GM12878 (cell line): Measurements from ENCODE around the gene MMP11.

Source experiments
- ATF2 ChIP-seq: IDR thresholded peaks from 2 replicates; pipeline ENCODE4 v1.6.1; 2012; ENCODE audit warnings: low read length, inconsistent platforms
- BCL3 ChIP-seq: IDR thresholded peaks from 2 replicates; pipeline ENCODE4 v1.6.1; 2011; ENCODE audit warnings: borderline replicate concordance, low read depth, mild to moderate bottlenecking, moderate library complexity, low read length; ENCODE audit not compliant: insufficient read depth, poor library complexity, severe bottlenecking
- BHLHE40 ChIP-seq, 2 experiments: fragments of 450-650 bp in 1 of 2; IDR thresholded peaks; 2 replicates each; pipeline ENCODE4 v1.6.1; 2011 to 2017; ENCODE audit warnings: low read depth in 2 of 2, borderline replicate concordance in 1 of 2, improper control_type of control experiment in 1 of 2, low read length in 1 of 2, mild to moderate bottlenecking in 1 of 2
- CEBPB ChIP-seq, 2 experiments: fragments of 150-350 bp in 1 of 2; IDR thresholded peaks; 2 replicates each; pipeline ENCODE4 v1.6.1; 2012 to 2014; ENCODE audit warnings: low read depth in 2 of 2, low read length in 2 of 2, borderline replicate concordance in 1 of 2, inconsistent platforms in 1 of 2
- CTCF ChIP-seq, 3 experiments: IDR thresholded peaks in 2 of 3; conservative IDR thresholded peaks in 1 of 3; 2 replicates each; pipeline ENCODE4 v1.5.1; 2011; ENCODE audit warnings: low read depth in 3 of 3, low read length in 3 of 3, mild to moderate bottlenecking in 3 of 3, control low read depth in 2 of 3, moderate library complexity in 2 of 3, inconsistent platforms in 1 of 3, mixed read lengths in 1 of 3; ENCODE audit not compliant: control insufficient read depth in 2 of 3, insufficient read depth in 1 of 3; ENCODE audit errors: extremely low read depth in 1 of 3
- EP300 ChIP-seq, 2 experiments: fragments of 150-350 bp in 1 of 2; IDR thresholded peaks; 2 replicates each; pipeline ENCODE4 v1.6.1; 2011 to 2012; ENCODE audit warnings: low read depth in 2 of 2, low read length in 2 of 2, borderline replicate concordance in 1 of 2, improper control_type of control experiment in 1 of 2, inconsistent platforms in 1 of 2; ENCODE audit not compliant: control insufficient read depth in 1 of 2
- FOXM1 ChIP-seq: IDR thresholded peaks from 2 replicates; pipeline ENCODE4 v1.6.1; 2012; ENCODE audit warnings: low read depth, mild to moderate bottlenecking, inconsistent platforms, low read length, moderate library complexity
- IKZF2 ChIP-seq, 2 experiments: fragments of 450-650 bp; IDR thresholded peaks; 2 replicates each; pipeline ENCODE4 v1.6.1; 2017; ENCODE audit warnings: mild to moderate bottlenecking in 2 of 2, moderate library complexity in 2 of 2
- NFIC ChIP-seq: IDR thresholded peaks from 2 replicates; pipeline ENCODE4 v1.6.1; 2012; ENCODE audit warnings: low read depth, mild to moderate bottlenecking, inconsistent platforms, low read length, moderate library complexity
- PBX3 ChIP-seq: IDR thresholded peaks from 2 replicates; pipeline ENCODE4 v1.6.1; 2011; ENCODE audit warnings: mild to moderate bottlenecking, low read depth, low read length, moderate library complexity; ENCODE audit not compliant: insufficient replicate concordance
- TCF12 ChIP-seq: IDR thresholded peaks from 2 replicates; pipeline ENCODE4 v1.6.1; 2011; ENCODE audit warnings: low read depth, mild to moderate bottlenecking, low read length
- TCF3 ChIP-seq: IDR thresholded peaks from 2 replicates; pipeline ENCODE4 v1.6.1; 2012; ENCODE audit warnings: low read depth, mild to moderate bottlenecking, low read length, borderline replicate concordance; ENCODE audit not compliant: insufficient read depth
- USF2 ChIP-seq: IDR thresholded peaks from 2 replicates; pipeline ENCODE4 v1.6.1; 2011; ENCODE audit warnings: low read depth, low read length, improper control_type of control experiment, borderline replicate concordance

- TF ChIP-seq EP300 (IDR thresholded peaks at IDR 0.05; ENCODE audit: borderline replicate concordance in 1 of 2, control insufficient read depth in 1 of 2, low read depth in 2 of 2, low read length in 2 of 2) (no peak), CEBPB (IDR thresholded peaks at IDR 0.05; ENCODE audit: borderline replicate concordance in 1 of 2, low read depth in 2 of 2, low read length in 2 of 2) (no peak), PBX3 (no peak), IKZF2 (IDR thresholded peaks at IDR 0.05) (no peak; a peak in 1 of 4 replicates), CTCF (IDR thresholded peaks at IDR 0.05 in 2 of 3, conservative IDR thresholded peaks at IDR 0.05 in 1 of 3; ENCODE audit: control insufficient read depth in 2 of 3, extremely low read depth in 1 of 3, insufficient read depth in 1 of 3, low read depth in 3 of 3, low read length in 3 of 3) (no peak), ATF2 (no peak), TCF12 (no peak), TCF3 (no peak), BCL3 (no peak), NFIC (no peak), BHLHE40 (IDR thresholded peaks at IDR 0.05; ENCODE audit: borderline replicate concordance in 1 of 2, low read depth in 2 of 2, low read length in 1 of 2) (no peak), FOXM1 (no peak), USF2 (no peak)
Observed at GRCh38 chr22:23751441-23751996, 21.1 kb upstream of the MMP11 start.
